GM19452 (cell line): ENCODE results near the gene APCDD1L.
"Not testable (repeated sequence)": the region's sequence is repeated elsewhere in the genome, so short reads cannot be mapped to it uniquely, and the experiment has no call there.

Source experiments
- ATAC-seq: cut with Tn5 transposase; IDR thresholded peaks from one replicate; pipeline ENCODE4 v1.9.1; 2021; ENCODE audit not compliant: unreplicated experiment

Gene APCDD1L

DNA sequence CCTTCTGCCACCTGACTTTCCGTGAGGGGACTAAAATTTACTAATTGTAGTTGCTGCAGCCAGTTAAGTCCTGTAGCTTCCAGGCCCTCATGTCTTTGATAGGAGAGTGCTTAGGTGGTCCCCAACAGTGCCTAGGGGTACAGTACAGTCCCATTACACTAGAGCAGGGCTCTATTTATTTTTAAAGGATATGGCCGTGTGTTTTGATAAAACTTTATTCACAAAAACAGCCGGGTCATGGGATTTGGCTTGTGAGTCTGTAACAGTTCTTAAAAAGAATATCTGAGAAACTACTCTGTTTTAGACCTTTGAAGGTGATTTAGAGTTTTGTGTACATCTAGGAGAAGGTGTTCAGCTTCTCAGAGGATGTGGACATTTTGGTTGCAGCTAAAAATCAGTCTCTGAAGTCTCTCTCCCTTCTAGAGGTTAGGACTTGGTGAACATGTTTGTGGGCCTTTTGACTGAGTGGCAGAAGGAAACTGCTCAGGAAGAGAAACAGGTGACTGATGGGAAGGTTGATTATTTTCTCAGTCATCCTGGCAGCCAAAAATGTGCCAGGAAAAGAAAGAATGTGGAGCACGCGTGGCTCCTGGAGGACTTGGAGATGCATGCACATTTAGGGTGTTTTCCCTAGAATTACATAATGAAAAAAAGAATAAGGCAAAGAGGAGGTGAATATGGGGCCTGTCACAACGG lies 68.8 kb downstream of the APCDD1L start:
- ATAC-seq = no peak

DNA sequence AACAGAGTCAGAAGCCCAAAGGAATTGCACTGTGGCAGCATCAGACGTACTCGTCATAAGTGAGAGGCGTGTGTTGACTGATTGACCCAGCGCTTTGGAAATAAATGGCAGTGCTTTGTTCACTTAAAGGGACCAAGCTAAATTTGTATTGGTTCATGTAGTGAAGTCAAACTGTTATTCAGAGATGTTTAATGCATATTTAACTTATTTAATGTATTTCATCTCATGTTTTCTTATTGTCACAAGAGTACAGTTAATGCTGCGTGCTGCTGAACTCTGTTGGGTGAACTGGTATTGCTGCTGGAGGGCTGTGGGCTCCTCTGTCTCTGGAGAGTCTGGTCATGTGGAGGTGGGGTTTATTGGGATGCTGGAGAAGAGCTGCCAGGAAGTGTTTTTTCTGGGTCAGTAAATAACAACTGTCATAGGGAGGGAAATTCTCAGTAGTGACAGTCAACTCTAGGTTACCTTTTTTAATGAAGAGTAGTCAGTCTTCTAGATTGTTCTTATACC lies 70.4 kb downstream of the APCDD1L start:
- ATAC-seq = no peak

DNA sequence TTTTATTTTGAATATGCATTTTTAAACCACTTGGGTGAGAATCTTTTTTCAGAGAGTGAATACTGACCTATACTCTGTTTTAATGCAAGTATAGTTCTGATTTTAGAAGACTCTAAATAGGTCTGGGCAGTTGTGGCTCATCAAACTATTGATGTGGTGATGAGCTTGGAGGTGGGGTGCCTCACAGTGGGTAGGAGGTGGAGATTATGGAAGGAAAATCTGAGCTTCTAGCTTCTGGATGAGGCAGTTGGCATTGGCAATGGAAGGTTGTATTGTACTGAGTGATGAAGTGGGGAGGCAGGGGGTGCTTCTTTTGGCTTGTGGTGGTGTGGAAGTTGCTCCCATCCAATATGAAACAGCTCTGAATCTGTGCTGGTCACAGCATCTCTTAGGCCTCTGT lies 73.5 kb downstream of the APCDD1L start:
- ATAC-seq = no peak

DNA sequence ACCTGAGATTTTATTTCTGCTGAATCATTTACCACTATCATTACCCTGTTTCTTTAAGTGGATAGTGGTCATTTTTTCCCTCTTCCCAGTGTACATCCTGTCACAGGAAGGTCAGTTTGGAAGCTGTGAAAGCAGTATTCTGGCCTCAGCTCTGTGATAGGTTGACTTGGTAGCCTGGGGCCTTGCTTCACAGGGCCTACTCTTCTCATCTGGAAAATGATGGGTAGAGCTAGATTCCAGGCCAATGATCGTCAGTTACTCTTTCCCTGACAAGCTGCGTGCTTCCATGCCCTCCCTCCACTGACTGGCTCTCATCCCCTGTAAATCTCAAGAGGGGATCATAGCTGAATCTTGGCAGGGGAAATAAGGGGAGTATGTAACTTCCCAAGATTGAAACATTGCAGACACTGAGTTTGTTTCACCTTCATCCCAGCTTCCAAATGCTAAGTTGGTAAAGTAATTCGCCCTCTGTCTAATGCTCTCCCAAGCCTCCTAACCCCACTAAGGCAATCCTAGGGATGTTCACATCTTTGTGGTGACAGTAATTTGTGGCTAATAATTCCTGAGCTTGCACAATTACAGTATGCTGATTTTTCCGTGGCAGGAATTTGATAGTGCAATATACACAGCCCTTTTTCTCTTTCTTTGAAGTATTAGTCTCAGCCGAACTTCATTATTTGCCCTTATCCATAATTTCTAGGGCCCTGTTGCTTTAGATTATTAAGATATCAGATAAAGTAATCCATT lies 75.0 kb downstream of the APCDD1L start:
- no peak for ATAC-seq

DNA sequence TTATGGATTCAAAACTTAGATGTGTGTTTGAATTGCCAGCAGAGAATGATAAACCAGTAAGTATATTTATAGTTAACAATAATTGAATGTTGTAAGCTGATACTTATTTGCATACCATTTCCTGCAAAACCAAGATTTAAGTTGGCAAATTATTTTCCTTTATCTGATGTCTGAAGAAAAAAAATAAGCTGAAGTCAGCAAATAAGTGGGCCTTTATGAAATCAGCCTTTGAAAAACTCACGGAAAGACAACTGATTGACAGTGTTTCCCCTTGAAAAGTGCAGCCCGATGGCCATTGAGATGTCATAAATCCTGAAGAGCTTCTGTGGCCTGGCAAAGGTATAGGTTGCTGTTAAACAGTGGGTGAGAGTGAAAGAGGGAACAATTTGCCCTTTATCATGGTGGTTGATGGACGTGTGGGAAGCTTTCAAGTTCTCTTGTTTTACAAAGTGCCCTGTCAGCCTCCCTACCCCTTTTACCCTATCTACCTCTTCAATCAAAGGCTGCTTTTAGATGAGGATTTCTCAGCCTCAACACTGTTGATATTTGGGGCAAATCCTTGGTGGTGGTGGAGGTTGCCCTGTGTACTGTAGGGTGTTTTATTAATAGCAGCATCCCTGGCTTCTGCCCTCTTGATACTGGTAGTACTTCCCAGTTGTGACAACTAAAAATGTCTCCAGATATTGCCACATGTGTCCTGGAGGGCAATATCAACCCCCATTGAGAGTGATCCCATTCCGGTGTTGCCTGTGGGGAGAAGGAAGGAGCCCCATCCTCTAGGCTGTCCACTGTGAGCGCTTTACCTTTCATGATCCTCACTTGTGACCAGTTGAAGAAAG lies 76.0 kb downstream of the APCDD1L start:
- ATAC-seq = no peak

DNA sequence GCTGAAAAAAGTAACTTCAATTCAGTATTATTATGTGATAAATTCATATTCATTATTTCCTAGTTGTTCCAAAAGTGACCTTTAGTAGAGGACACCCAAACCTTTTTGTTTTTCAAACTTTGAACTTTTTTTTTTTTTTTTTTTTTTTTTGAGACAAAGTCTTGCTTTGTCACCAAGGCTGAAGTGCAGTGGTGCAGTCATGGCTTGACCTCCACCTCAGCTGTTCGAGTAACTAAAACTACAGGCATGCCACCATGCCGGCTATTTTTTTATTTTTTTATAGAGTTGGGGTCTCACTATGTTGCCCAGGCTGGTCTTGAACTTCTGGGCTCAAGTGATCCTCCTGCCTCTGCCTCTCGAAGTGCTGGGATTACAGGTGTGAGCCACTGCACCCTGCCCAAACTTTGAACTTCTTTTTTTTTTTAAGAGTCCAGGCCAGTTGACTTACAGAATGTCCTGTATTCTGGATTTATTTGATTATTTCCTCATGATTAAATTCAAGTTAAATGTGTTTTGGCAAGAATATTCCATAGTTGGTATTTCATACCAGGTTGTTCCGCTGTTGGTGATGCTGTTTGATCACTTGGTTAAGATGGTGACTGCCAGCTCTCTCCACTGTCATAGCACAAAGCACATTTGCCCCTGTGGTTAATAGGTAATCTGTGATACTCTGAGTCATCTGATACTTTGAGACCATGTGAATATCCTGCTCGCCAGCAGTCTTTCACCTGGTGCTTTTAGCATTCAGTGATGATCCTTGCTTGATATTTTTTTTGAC lies 78.1 kb downstream of the APCDD1L start:
- ATAC-seq = no peak

DNA sequence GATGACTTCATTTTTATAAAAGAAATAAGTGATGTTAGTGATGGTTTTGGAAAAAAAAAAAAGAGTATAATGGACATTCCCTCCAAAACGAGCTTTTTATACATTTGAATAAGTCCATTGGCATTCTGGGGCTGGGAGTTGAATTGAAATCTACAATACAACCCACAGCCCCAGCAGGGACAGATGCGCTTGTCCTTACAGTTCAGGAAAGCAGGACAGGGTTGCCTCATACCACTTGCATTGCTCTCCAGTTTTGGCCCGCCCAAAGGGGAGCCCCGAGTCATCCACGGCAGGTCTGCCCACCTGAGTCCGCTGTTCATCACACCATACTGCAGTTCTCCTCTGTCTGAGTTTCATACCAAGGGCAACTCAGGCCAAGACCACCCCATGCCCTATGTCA lies 80.0 kb downstream of the APCDD1L start:
- no peak for ATAC-seq

DNA sequence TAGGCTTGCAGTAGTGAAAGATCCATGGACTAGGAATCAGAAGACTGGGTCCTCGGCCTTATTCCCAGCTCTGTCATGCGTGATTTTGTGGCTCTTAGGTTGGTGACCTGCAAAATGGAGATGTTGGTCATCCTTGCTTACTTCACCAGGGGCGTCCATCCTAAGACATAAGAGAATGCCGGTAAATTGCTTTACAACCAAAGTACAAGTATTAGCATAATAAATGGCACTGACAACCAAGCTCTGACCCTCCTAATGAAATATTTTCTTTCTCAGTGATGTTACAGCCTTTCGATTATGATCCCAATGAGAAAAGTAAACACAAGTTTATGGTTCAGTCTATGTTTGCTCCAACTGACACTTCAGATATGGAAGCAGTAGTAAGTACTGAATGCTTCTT lies 80.9 kb downstream of the APCDD1L start:
- no peak for ATAC-seq

DNA sequence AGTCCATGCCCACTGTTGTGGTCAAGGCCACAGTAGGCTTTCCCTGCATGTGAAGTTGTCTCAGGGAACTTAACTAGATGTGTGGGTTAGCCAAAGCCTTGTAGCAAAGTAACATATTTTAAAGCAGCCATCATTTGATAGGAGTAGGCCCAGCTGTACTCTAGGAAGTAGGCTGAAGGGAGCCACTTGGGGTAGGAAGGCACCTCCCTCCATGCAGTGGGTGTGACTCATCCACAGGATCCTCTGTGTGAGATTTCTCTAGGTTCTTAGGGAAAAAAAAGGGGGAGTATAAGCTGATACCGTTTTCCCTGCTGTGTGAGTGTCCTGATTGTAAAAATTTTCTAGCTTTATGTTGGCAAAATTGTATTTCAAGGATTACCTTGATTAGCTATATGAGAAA lies 81.4 kb downstream of the APCDD1L start:
- no peak for ATAC-seq

DNA sequence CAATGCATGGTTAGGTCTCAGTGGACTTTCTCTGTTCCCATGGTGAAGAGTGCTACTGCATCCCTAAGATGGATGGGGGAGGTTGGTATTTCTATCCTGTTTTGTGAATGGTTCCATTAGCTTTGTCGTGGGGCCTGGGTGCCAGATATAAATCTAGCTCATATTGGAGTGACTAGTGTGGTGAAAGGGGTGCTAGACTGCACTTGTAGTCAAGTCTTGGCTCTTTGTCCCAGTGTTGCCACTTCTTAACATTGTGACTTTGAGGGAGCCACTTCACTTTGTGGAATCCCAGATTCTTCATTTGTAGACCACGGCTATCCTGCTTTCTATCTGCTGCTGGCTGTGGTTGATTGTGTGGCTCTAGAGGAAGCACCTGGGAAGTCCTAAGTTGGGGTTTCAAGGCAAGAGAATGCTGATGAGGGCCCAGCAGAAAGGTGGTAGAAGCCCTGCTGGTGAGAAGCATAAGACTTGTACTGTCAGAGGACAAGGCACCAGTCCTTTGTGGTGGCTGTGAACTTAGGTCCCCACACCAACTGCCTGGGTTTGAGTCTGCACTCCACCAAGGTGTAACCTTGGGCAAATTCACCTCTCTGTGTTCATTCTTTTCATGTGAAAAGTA lies 82.1 kb downstream of the APCDD1L start:
- ATAC-seq = no peak

DNA sequence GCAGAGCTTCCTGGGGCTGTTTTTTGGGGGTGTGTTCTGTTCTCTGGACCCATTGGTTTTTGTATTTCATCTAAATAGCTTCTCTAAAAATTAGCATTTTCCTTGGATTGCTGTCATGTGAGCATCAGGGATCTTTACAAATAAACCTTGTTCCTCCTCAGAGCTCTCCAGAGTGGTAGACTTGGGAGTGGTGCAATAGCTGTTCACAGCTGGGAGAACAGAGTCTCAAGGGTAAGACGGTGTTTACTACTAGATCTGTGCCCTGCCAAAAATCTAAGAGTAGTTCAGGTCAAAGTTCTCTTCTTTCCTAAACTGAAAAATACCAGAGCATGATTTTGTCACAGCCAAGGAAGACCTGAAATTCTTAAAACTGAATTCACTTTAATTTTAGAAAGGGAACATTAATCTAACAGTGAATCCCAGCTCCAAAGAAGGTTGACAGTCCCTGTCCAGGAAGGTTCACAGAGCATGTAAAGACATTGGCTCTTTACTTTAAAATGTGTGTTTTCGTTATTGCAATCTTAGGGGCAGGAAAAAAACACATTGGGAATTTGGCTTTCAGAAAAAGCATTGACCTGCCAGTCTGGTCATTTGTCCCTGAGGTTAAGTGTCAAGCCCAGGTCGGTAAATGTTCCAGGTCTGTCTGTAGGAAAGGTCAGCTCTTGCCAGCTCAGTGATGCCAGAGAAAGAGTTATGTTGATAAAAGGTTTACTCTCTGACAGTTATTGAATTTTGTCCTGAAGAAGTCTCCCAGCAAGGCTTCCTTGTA lies 82.8 kb downstream of the APCDD1L start:
- ATAC-seq = no peak

DNA sequence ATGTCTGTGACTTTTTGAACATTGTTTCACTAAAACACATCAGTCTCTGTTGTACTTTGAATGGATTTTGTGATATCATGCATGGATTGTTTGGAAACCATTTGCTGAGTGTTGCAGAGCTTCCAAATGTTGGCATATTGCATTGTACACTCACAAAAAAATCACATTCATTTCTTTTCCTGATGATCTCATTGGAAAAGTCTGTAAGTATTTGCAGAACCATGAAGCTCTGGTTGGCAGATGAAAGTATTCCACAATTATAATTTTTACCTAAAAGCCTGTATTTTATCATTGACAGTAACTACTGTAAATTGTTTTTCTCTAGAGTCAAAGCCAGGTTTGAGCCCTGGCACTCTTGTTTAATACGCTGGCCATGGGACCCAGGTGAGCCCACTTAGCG lies 84.1 kb downstream of the APCDD1L start:
- no peak for ATAC-seq

DNA sequence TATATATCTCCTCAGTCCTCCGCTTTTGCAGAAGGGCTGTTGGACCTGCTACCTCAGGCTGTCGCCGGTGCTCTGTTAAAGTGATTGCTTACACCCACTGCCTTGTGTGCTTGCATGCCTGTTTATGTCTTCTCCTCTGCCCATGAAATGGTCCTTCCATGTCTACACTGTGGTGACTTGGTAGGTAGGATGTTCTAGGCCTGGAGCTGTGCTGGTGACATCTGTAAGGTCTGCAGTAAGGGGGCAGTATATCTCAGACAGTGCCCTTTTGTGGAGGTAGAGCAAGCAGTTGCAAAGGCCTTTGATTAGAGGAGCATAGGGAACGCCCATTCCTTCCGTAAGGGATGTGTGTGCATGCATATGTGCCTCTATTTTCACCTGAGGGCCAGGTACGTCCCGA lies 85.9 kb downstream of the APCDD1L start:
- no peak for ATAC-seq

DNA sequence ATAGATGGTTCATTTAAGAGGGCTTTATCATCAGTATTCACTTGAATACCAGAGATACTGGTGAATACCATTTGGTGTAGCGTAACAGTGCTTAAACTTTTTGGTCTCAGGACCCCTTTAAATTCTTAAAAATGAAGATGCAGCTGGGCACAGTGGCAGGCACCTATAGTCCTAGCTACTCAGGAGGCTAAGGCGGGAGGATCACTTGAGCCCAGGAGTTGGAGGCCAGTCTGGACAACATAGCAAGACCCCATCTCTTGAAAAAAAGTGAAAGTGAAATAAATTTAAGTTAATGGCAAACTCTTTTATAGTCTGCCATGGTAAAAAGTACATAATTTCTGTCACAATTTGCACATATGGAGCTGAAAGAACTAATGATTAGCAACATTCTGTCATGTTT lies 86.8 kb downstream of the APCDD1L start:
- no peak for ATAC-seq

DNA sequence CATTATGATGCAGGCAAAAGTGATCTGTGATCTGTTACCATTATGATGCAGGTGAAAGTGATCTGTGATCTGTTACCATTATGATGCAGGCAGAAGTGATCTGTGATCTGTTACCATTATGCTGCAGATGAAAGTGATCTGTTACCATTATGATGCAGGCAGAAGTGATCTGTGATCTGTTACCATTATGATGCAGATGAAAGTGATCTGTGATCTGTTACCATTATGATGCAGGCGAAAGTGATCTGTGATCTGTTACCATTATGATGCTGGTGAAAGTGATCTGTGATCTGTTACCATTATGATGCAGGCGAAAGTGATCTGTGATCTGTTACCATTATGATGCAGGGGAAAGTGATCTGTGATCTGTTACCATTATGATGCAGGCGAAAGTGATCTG lies 87.6 kb downstream of the APCDD1L start:
- ATAC-seq = not testable (repeated sequence)

DNA sequence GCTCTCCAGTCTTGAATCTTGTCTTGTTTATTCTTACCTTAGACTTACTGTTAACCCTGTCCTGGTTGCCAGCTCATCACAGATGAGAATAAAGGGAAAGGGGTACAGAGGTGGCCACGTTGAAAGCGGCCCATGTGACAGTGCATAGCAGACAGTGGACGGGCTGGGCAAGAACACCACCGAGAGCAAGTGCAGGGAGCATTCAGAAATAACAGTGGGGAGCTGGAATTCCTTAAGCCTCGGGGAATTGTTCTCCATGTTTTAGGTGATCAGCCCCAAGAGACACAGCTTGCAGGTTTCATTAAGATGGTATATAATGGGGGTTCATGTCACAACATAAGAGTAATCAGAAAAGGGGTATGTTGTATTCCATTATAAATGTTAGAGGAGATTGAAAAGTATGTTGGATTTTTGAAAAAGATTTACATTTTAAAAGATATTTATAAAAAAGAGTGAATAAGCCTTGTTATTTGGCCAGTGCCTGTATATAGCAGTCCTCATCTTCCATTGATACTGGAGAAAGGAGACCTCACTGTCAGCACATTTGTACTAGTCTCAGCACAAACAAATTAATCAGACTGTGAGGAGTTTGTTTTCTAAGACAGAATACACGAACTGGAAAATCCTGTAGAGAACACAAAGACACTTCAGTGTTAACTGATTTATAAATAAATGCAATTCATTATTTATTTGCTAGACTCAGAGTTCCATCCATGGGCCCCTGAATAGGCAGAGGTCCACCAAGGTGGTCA lies 90.8 kb downstream of the APCDD1L start:
- no peak for ATAC-seq

DNA sequence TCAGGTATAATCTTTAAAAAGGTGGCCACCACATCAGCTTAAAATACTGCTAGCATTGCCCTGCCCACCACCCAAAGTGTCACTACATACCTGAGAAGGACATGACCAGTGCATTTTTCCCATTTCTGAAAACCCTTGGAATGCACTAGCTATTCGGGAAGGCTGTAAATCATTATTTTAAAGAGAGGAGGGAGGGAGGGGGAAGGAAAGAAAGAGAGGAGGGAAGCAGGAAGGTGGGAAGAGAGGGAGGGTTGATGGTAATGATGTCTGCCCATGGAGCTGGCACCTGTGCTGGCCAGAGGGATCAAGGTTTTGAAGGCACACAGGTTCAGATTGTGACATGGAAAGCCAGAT lies 93.7 kb downstream of the APCDD1L start:
- ATAC-seq = no peak

DNA sequence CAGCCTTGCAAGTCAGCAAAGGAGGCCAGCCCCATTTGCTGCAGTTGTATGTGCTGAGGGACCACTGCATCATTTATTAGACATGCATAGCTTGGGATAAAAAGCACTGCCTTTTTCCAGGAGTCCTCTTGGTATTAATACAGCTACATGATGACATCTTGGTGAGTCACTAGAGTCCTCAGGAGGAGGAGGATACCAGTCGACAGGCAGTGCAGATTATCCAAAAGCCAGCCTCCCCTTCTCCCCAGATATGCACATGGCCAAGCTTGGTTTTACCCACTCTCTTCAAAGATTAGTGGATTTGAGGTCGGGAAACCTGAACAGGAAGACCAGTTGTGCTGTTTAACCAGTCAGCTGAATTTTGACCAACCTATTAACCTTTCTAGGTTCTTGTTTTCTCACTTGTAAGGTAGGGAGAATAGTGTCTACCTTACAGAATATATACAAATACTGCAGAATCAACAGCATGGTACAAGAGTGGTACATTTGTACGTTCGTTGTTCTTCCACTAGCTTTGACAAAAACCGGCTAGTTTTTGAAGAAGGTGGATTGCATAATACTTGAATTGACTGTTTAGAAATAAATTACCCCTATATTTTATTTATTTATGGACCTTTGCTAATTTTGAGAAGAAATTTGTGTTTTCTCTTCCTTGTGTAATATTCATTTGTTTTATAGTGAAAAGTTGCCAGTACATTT lies 94.3 kb downstream of the APCDD1L start:
- no peak for ATAC-seq
